ENCODE data around the gene ATP9B. TPM values are rescaled to one million over a fixed set of nuclear protein-coding genes. Genes with fewer than 3 reads are reported as not detected.

ATP9B gene
- total RNA-seq, 1 experiment from 2014 or later, result 20.9 TPM

- WGBS (ENCODE audit: extremely low coverage, insufficient read length, low lambda C conversion rate), result no CpG with 5 or more reads among the region's 2 CpGs
- no peak for TF ChIP-seq CTCF (conservative IDR thresholded peaks at IDR 0.05)
- no peak overlapping the region for H2BK120ac ChIP-seq (ENCODE audit: low read depth, low read length, poor library complexity, severe bottlenecking)
Observed at GRCh38 chr18:79186649-79187048, 117.5 kb downstream of the ATP9B start.

More at GRCh38 chr18:79186649-79187048, 117.5 kb downstream of the ATP9B start:
- no peaks in the 10 kb centered on the region for H3K79me1 ChIP-seq (ENCODE audit: insufficient read depth, low read depth, low read length, poor library complexity, severe bottlenecking)
- no peak overlapping the region for H3K4ac ChIP-seq (ENCODE audit: low read depth, low read length)
- no peaks in the 10 kb centered on the region for H3K79me2 ChIP-seq (ENCODE audit: insufficient read depth, low read length)
- H2BK5ac ChIP-seq (ENCODE audit: insufficient read length, low read length), result no peak overlapping the region
- Mint-ChIP-seq H3K36me3 (ENCODE audit: insufficient read depth in 1 of 3, low read depth in 3 of 3) (no peaks in the 10 kb centered on the region), H3K4me1 (peaks cover 20 to 35% of the 10 kb centered on the region in 2 experiments), H3K27me3 (ENCODE audit: low read depth) (no peaks in the 10 kb centered on the region; the same call in 1 of the 2 replicates), H3K9me3 (no peaks in the 10 kb centered on the region), H3K27ac (0 out of 7 replicates have a peak overlapping the region, but pooled peaks of 1 of the 3 experiments have one; percentile 24), H3K4me3 (no peak overlapping the region)
- no peak overlapping the region for H3K56ac ChIP-seq (ENCODE audit: insufficient read length, low read depth, low read length)
- no peak overlapping the region for H3K18ac ChIP-seq (ENCODE audit: insufficient read length, low read depth, low read length)
- no peak overlapping the region for H4K8ac ChIP-seq (replicated peaks; ENCODE audit: insufficient read length, low read depth, low read length)
- H2AK5ac ChIP-seq (ENCODE audit: insufficient read length, low read length), result no peak overlapping the region
- H3K9ac ChIP-seq (ENCODE audit: extremely low read depth, insufficient read length, low read length), result no peak overlapping the region
- H4K20me1 ChIP-seq (ENCODE audit: control insufficient read depth, insufficient read depth, insufficient read length), result no peaks in the 10 kb centered on the region
- H3K4me2 ChIP-seq (ENCODE audit: insufficient read depth, insufficient read length, low read length), result no peak overlapping the region
- no peaks in the 10 kb centered on the region for H3K23me2 ChIP-seq (ENCODE audit: insufficient read length, low read depth, low read length, poor library complexity, severe bottlenecking)
- no peak overlapping the region for H3T11ph ChIP-seq (ENCODE audit: low read length)
- no peak overlapping the region for H3K23ac ChIP-seq (ENCODE audit: insufficient read length, low read depth, low read length)
- no peak overlapping the region for H4K91ac ChIP-seq (ENCODE audit: insufficient read length, low read depth, low read length)
- H2BK12ac ChIP-seq (ENCODE audit: insufficient read length, low read depth, low read length), result no peak overlapping the region
- H3K27ac ChIP-seq (ENCODE audit: insufficient read length, low read depth, low read length), result no peak overlapping the region
- DNase-seq, result no peak
- no peak overlapping the region for H2AFZ ChIP-seq (ENCODE audit: low read length)
- H2BK20ac ChIP-seq (ENCODE audit: low read depth, low read length, poor library complexity, severe bottlenecking), result no peak overlapping the region
- no peaks in the 10 kb centered on the region for H3K9me3 ChIP-seq (ENCODE audit: control insufficient read depth, low read depth, low read length)
- H3K27me3 ChIP-seq (ENCODE audit: insufficient read depth, low read length), result no peaks in the 10 kb centered on the region
- H4K5ac ChIP-seq (ENCODE audit: insufficient read length, low read depth, low read length), result no peak overlapping the region
- no peak overlapping the region for H3K14ac ChIP-seq (ENCODE audit: insufficient read depth, low read length)
- H3K4me1 ChIP-seq (ENCODE audit: insufficient read depth, low read length), result peaks cover 2% of the 10 kb centered on the region; the same call in 1 of the 2 replicates
- H2BK15ac ChIP-seq (ENCODE audit: low read depth, low read length), result no peak overlapping the region
